Ishikawa (cell line): Measurements from ENCODE around the gene ZMYND8.

Experiments
- CEBPB ChIP-seq: IDR thresholded peaks from 2 replicates; pipeline ENCODE4 v1.6.1; 2012
- EGR1 ChIP-seq: IDR thresholded peaks from 2 replicates; pipeline ENCODE4 v1.6.1; 2012
- FOXM1 ChIP-seq: IDR thresholded peaks from 2 replicates; pipeline ENCODE4 v1.6.1; 2012; ENCODE audit warnings: low read depth, borderline replicate concordance
- RAD21 ChIP-seq: IDR thresholded peaks from 2 replicates; pipeline ENCODE4 v1.6.1; 2012; ENCODE audit warnings: low read depth
- TAF1 ChIP-seq: IDR thresholded peaks from 2 replicates; pipeline ENCODE4 v1.6.1; 2012; ENCODE audit warnings: low read depth, mild to moderate bottlenecking
- TCF12 ChIP-seq: IDR thresholded peaks from 2 replicates; pipeline ENCODE4 v1.6.1; 2012; ENCODE audit warnings: low read depth
- USF1 ChIP-seq: IDR thresholded peaks from 2 replicates; pipeline ENCODE4 v1.6.1; 2012

- no peak for TF ChIP-seq EGR1
- TF ChIP-seq TAF1: no peak
- peak; percentile 56 for TF ChIP-seq CEBPB
- no peak for TF ChIP-seq TCF12
- TF ChIP-seq USF1: no peak
- no peak for TF ChIP-seq RAD21
- TF ChIP-seq FOXM1: no peak
Observed at GRCh38 chr20:47358672-47359529, 2.4 kb upstream of the ZMYND8 start.
